GM12873 (cell line): ENCODE measurements around the gene RPS6KA2.

Experiments
- TF ChIP-seq, protein P1 (sequence below): IDR thresholded peaks from 2 replicates; pipeline ENCODE4 v1.5.1; 2012; ENCODE audit warnings: low read depth, mild to moderate bottlenecking, moderate library complexity, low read length, control low read depth; ENCODE audit not compliant: insufficient read depth; ENCODE audit errors: missing control alignments

Gene RPS6KA2

DNA sequence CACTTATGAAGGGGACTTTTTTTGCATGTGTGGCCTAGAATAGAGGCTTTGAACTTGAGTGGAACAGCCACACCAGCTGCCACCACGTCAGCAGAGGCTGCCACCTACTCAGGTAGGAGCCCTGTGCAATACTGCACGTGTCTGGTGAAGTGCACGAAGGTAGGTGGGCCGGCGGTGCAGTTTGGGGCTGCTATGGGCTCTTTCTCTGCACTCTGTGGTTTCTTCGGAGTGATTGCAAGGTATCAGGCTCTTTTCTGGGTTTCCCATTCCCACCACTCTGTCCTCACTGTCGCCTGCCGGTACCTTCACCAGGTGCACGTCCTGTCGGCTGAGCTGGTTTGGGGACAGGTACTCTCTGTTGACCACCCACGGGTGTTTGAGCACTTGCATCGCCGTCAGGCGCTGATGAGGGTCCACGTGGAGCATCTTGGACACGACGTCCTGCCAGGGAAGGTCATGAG, 213.5 kb downstream of the RPS6KA2 start:
- TF ChIP-seq, protein P1, sequence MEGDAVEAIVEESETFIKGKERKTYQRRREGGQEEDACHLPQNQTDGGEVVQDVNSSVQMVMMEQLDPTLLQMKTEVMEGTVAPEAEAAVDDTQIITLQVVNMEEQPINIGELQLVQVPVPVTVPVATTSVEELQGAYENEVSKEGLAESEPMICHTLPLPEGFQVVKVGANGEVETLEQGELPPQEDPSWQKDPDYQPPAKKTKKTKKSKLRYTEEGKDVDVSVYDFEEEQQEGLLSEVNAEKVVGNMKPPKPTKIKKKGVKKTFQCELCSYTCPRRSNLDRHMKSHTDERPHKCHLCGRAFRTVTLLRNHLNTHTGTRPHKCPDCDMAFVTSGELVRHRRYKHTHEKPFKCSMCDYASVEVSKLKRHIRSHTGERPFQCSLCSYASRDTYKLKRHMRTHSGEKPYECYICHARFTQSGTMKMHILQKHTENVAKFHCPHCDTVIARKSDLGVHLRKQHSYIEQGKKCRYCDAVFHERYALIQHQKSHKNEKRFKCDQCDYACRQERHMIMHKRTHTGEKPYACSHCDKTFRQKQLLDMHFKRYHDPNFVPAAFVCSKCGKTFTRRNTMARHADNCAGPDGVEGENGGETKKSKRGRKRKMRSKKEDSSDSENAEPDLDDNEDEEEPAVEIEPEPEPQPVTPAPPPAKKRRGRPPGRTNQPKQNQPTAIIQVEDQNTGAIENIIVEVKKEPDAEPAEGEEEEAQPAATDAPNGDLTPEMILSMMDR, result no peak

GRCh38 chr6:166412911-166413384, 214.1 kb downstream of the RPS6KA2 start:
- TF ChIP-seq, protein P1, result peak; percentile 14

GRCh38 chr6:166412156-166412910, 214.7 kb downstream of the RPS6KA2 start:
- TF ChIP-seq, protein P1, result no peak

DNA sequence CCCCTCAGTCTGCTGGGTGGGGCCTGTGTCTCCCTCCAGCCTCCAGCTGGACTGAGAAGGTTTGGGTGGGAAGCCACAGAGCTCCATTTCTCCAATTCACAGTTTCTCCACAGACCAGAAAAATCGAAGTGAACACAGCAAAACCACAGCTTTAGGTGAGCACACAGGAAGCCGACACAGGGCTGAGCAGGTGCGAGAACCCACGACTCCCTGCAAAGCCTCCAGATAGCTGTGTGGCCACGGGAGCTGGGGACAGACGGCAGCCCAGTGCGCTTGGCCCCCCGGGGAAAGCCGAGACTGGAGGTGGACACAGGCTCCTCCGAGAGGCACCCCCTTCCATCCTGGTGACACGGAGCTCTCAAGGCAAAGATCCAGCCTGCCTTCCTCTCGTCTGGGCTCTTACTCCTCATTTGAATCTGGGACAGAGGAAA, 215.3 kb downstream of the RPS6KA2 start:
- TF ChIP-seq, protein P1, result no peak

- TF ChIP-seq, protein P1, result no peak
Measured at GRCh38 chr6:166411271-166411670, 215.8 kb downstream of the RPS6KA2 start.

DNA sequence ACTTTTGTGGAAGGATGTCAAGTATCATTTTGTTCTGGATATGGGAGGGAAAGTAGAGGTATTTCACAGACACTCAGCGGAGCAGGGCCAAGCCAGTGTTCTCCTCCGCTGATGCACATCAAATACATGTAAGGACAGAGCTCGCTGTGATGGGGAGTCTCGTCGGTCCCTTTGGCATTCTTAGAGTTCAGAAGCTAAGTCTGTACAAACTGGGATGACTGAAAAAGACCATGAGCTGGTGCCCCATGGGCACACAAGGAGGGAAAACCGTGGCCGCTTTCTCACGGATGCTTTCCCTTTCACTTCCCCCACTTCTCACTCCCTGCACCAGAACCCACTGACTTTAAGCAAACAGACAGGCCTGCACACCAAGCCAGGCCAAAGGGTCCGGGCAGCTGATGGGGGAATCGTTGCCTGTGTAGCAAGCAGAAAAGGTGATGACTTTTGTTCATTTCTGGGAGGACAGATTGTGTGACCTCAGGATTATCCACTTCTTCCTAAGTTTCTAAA, 216.6 kb downstream of the RPS6KA2 start:
- TF ChIP-seq, protein P1, result no peak

DNA sequence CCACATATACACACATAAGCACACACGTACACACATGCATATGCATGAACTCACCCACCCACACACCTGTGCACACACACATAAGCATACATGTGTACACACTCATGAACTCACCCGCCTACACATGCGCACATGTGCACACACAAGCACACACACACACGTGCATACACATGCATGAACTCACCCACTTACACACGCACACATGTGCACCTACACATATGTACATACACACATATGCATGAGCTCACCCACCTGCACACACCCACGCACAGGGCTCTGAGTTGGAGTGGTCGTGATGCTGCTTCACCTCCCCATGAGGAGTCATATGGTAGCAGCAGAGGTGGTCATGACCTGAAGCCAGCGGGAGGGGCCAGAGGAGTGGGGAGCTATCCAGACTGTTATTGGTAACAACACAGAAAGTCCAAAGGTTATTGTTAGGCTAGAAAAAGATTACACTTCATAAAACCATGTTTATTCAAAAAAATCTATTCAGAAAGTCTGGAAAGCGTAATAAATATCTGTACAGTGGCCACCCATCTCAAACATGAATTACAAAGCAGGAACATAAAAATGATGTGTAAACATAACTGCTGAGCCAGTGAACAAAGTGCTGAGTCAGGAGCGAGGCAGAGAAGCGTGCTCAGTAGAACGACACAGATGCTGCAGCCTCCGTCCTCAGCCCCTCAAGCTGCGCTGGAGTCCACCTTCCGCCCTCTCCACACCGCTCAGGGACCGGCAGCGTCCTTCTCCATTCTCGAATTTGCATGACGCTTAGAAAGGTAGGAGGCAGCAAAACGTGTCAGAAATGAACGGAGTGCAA, 217.9 kb downstream of the RPS6KA2 start:
- TF ChIP-seq, protein P1, result no peak
